ENCODE data around the gene GPR150. TPM values are rescaled to one million over a fixed set of nuclear protein-coding genes. Genes with fewer than 3 reads are reported as not detected.
A peak's percentile ranks its signal among the peaks of the same experiment; 100 is the strongest.

Gene GPR150
- total and polyA plus RNA-seq, 2 of the 13 experiments (the other 11 are each of a cell fraction or from before 2014, with no cell fraction given): 0.03 TPM; not detected in 1

DNA sequence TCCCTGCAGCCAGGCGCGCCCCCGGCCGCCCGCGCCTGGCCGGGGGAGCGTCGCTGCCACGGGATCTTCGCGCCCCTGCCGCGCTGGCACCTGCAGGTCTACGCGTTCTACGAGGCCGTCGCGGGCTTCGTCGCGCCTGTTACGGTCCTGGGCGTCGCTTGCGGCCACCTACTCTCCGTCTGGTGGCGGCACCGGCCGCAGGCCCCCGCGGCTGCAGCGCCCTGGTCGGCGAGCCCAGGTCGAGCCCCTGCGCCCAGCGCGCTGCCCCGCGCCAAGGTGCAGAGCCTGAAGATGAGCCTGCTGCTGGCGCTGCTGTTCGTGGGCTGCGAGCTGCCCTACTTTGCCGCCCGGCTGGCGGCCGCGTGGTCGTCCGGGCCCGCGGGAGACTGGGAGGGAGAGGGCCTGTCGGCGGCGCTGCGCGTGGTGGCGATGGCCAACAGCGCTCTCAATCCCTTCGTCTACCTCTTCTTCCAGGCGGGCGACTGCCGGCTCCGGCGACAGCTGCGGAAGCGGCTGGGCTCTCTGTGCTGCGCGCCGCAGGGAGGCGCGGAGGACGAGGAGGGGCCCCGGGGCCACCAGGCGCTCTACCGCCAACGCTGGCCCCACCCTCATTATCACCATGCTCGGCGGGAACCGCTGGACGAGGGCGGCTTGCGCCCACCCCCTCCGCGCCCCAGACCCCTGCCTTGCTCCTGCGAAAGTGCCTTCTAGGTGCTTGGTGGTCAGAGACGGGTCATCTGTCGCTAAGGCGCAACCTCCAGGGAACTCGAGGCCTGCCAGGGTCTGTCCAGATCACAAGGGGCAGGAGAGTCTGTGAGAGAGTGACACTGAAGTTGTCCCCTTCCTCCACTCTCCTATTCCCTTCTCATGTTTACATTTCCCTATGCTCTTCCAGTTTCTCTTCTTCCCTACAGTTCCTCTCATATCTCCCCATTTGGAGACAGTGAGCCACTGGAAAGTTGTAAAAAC lies 1.3 kb downstream of the GPR150 start (continued):
- TF ChIP-seq, protein P1, sequence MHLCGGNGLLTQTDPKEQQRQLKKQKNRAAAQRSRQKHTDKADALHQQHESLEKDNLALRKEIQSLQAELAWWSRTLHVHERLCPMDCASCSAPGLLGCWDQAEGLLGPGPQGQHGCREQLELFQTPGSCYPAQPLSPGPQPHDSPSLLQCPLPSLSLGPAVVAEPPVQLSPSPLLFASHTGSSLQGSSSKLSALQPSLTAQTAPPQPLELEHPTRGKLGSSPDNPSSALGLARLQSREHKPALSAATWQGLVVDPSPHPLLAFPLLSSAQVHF (CRISPR knock-in tag; IDR thresholded peaks at IDR 0.05): peak; percentile 68; the same call in 1 of the 2 replicates
- TF ChIP-seq CHCHD3 (CRISPR knock-in tag; IDR thresholded peaks at IDR 0.05): no peak
- TF ChIP-seq, protein P2, sequence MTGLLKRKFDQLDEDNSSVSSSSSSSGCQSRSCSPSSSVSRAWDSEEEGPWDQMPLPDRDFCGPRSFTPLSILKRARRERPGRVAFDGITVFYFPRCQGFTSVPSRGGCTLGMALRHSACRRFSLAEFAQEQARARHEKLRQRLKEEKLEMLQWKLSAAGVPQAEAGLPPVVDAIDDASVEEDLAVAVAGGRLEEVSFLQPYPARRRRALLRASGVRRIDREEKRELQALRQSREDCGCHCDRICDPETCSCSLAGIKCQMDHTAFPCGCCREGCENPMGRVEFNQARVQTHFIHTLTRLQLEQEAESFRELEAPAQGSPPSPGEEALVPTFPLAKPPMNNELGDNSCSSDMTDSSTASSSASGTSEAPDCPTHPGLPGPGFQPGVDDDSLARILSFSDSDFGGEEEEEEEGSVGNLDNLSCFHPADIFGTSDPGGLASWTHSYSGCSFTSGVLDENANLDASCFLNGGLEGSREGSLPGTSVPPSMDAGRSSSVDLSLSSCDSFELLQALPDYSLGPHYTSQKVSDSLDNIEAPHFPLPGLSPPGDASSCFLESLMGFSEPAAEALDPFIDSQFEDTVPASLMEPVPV (CRISPR knock-in tag; IDR thresholded peaks at IDR 0.05): peak; percentile 90
- peak; percentile 18; the same call in 1 of the 2 replicates for TF ChIP-seq ZSCAN21 (CRISPR knock-in tag; IDR thresholded peaks at IDR 0.05; ENCODE audit: borderline replicate concordance)
- peak; percentile 40; the same call in 1 of the 2 replicates for TF ChIP-seq ZNF552 (CRISPR knock-in tag; IDR thresholded peaks at IDR 0.05; ENCODE audit: borderline replicate concordance)
- peak; percentile 93; the same call in 1 of the 2 replicates for TF ChIP-seq ZNF446 (CRISPR knock-in tag; IDR thresholded peaks at IDR 0.05)
- TF ChIP-seq ZNF83 (CRISPR knock-in tag; IDR thresholded peaks at IDR 0.05; ENCODE audit: borderline replicate concordance): 0 out of 2 replicates have a peak, but pooled peaks have one; percentile 58
- TF ChIP-seq ZNF841 (CRISPR knock-in tag; IDR thresholded peaks at IDR 0.05; ENCODE audit: borderline replicate concordance): peak; percentile 92
- TF ChIP-seq ZNF441 (CRISPR knock-in tag; IDR thresholded peaks at IDR 0.05; ENCODE audit: borderline replicate concordance): peak; percentile 64; the same call in 1 of the 2 replicates
- TF ChIP-seq ZNF354B (CRISPR knock-in tag; IDR thresholded peaks at IDR 0.05): 0 out of 2 replicates have a peak, but pooled peaks have one; percentile 47
- TF ChIP-seq ZNF225 (CRISPR knock-in tag; IDR thresholded peaks at IDR 0.05): 0 out of 2 replicates have a peak, but pooled peaks have one; percentile 45
- TF ChIP-seq, protein P3, sequence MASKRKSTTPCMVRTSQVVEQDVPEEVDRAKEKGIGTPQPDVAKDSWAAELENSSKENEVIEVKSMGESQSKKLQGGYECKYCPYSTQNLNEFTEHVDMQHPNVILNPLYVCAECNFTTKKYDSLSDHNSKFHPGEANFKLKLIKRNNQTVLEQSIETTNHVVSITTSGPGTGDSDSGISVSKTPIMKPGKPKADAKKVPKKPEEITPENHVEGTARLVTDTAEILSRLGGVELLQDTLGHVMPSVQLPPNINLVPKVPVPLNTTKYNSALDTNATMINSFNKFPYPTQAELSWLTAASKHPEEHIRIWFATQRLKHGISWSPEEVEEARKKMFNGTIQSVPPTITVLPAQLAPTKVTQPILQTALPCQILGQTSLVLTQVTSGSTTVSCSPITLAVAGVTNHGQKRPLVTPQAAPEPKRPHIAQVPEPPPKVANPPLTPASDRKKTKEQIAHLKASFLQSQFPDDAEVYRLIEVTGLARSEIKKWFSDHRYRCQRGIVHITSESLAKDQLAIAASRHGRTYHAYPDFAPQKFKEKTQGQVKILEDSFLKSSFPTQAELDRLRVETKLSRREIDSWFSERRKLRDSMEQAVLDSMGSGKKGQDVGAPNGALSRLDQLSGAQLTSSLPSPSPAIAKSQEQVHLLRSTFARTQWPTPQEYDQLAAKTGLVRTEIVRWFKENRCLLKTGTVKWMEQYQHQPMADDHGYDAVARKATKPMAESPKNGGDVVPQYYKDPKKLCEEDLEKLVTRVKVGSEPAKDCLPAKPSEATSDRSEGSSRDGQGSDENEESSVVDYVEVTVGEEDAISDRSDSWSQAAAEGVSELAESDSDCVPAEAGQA (IDR thresholded peaks at IDR 0.05; ENCODE audit: low read depth): no peak
- TF ChIP-seq, protein P3 (CRISPR knock-in tag; IDR thresholded peaks at IDR 0.05; ENCODE audit: borderline replicate concordance): no peak
- TF ChIP-seq, protein P4, sequence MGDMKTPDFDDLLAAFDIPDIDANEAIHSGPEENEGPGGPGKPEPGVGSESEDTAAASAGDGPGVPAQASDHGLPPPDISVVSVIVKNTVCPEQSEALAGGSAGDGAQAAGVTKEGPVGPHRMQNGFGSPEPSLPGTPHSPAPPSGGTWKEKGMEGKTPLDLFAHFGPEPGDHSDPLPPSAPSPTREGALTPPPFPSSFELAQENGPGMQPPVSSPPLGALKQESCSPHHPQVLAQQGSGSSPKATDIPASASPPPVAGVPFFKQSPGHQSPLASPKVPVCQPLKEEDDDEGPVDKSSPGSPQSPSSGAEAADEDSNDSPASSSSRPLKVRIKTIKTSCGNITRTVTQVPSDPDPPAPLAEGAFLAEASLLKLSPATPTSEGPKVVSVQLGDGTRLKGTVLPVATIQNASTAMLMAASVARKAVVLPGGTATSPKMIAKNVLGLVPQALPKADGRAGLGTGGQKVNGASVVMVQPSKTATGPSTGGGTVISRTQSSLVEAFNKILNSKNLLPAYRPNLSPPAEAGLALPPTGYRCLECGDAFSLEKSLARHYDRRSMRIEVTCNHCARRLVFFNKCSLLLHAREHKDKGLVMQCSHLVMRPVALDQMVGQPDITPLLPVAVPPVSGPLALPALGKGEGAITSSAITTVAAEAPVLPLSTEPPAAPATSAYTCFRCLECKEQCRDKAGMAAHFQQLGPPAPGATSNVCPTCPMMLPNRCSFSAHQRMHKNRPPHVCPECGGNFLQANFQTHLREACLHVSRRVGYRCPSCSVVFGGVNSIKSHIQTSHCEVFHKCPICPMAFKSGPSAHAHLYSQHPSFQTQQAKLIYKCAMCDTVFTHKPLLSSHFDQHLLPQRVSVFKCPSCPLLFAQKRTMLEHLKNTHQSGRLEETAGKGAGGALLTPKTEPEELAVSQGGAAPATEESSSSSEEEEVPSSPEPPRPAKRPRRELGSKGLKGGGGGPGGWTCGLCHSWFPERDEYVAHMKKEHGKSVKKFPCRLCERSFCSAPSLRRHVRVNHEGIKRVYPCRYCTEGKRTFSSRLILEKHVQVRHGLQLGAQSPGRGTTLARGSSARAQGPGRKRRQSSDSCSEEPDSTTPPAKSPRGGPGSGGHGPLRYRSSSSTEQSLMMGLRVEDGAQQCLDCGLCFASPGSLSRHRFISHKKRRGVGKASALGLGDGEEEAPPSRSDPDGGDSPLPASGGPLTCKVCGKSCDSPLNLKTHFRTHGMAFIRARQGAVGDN (CRISPR knock-in tag; IDR thresholded peaks at IDR 0.05): peak; percentile 92
- TF ChIP-seq POLR2AphosphoS5 (IDR thresholded peaks at IDR 0.05; ENCODE audit: low read depth, low read length): no peak
